ENCODE data around the gene ZMYM4.
"Not testable (repeated sequence)": the region's sequence is repeated elsewhere in the genome, so short reads cannot be mapped to it uniquely, and the experiment has no call there.

The ZMYM4 gene

GRCh38 chr1:35451125-35451528 lies 182.6 kb downstream of the ZMYM4 start:
- peak in 53 of 56 donors; percentile 7 to 92 (median 60) for DNase-seq

GRCh38 chr1:35452106-35452774 lies 183.7 kb downstream of the ZMYM4 start:
- peak in 20 of 56 donors; percentile 8 to 51 (median 23) for DNase-seq

GRCh38 chr1:35453031-35453430 lies 184.5 kb downstream of the ZMYM4 start:
- no peak for DNase-seq

- no peak for DNase-seq
Observed at GRCh38 chr1:35454176-35454575, 185.7 kb downstream of the ZMYM4 start.

GRCh38 chr1:35454616-35455015 lies 186.1 kb downstream of the ZMYM4 start:
- no peak for DNase-seq

- no peak for DNase-seq
Observed at GRCh38 chr1:35460796-35461195, 192.3 kb downstream of the ZMYM4 start.

GRCh38 chr1:35461966-35462651 lies 193.6 kb downstream of the ZMYM4 start:
- DNase-seq: no peak

GRCh38 chr1:35463232-35463631 lies 194.7 kb downstream of the ZMYM4 start:
- no peak for DNase-seq

GRCh38 chr1:35463749-35464148 lies 195.2 kb downstream of the ZMYM4 start:
- DNase-seq: not testable (repeated sequence)

- no peak for DNase-seq
Observed at GRCh38 chr1:35466120-35466519, 197.6 kb downstream of the ZMYM4 start.

GRCh38 chr1:35470977-35471613 lies 202.6 kb downstream of the ZMYM4 start:
- DNase-seq: no peak

All from nucleus accumbens (tissue), 56 donors.